Brain microvascular endothelial cell (primary cell): ENCODE data around the gene P2RY13.

Experiments used
- DNase-seq: peaks from one replicate; pipeline ENCODE4 v3.0.0-alpha.2; 2020
- H3K27ac ChIP-seq: fragments of 250-450 bp; sonication (Bioruptor Pico); 2 replicates; pipeline ENCODE4 v1.5.1; 2020; ENCODE audit warnings: mild to moderate bottlenecking, moderate library complexity
- H3K27me3 ChIP-seq: fragments of 250-450 bp; sonication (Bioruptor Pico); replicated peaks from 2 replicates; pipeline ENCODE4 v1.5.1; 2020; ENCODE audit warnings: mild to moderate bottlenecking
- H3K36me3 ChIP-seq: fragments of 250-450 bp; sonication (Bioruptor Pico); replicated peaks from 2 replicates; pipeline ENCODE4 v1.5.1; 2020; ENCODE audit warnings: mild to moderate bottlenecking
- H3K4me3 ChIP-seq: 2 replicates; pipeline ENCODE4 v1.5.1; 2011; ENCODE audit warnings: low read depth, mild to moderate bottlenecking, control low read depth, low read length, moderate library complexity
- CTCF ChIP-seq: IDR thresholded peaks from 2 replicates; pipeline ENCODE4 v1.5.1; 2011; ENCODE audit warnings: low read depth, mild to moderate bottlenecking, moderate library complexity, low read length, control low read depth, inconsistent platforms; ENCODE audit errors: missing control alignments
- in situ Hi-C: cut with HindIII; loops from 2 replicates; pipeline ENCODE4 v1.10.0; 2017; ENCODE audit warnings: low sequenced_read_pairs, low pct_ligation_motif_present

P2RY13 gene

GRCh38 chr3:151307131-151307530, 22.2 kb downstream of the P2RY13 start:
- TF ChIP-seq CTCF = no peak
- no peak overlapping the region for H3K4me3 ChIP-seq
- H3K36me3 ChIP-seq = no peaks in the 10 kb centered on the region
- no peak overlapping the region for H3K27ac ChIP-seq
- no peak for DNase-seq
- in situ Hi-C loops = no loop called here
- H3K27me3 ChIP-seq = no peaks in the 10 kb centered on the region

- H3K4me3 ChIP-seq = no peak overlapping the region
- no peak for DNase-seq
- in situ Hi-C loops = no loop called here
Measured at GRCh38 chr3:151306168-151306810, 23.1 kb downstream of the P2RY13 start.

GRCh38 chr3:151305775-151306151, 23.6 kb downstream of the P2RY13 start:
- H3K36me3 ChIP-seq = no peaks in the 10 kb centered on the region
- in situ Hi-C loops = no loop called here
- DNase-seq = no peak
- H3K27me3 ChIP-seq = no peaks in the 10 kb centered on the region
- H3K27ac ChIP-seq = peak overlapping the region; percentile 35
- H3K4me3 ChIP-seq = peak overlapping the region; percentile 27
- TF ChIP-seq CTCF = no peak

More at GRCh38 chr3:151306168-151306810, 23.1 kb downstream of the P2RY13 start:
- Histone ChIP-seq H3K27ac (no peak overlapping the region), H3K27me3 (no peaks in the 10 kb centered on the region), H3K36me3 (no peaks in the 10 kb centered on the region)
- TF ChIP-seq CTCF = no peak

- Histone ChIP-seq H3K27ac (peak overlapping the region; percentile 35), H3K4me3 (peak overlapping the region; percentile 27), H3K27me3 (no peaks in the 10 kb centered on the region), H3K36me3 (no peaks in the 10 kb centered on the region)
- in situ Hi-C loops = no loop called here
- DNase-seq = peak; percentile 95
- TF ChIP-seq CTCF = peak; percentile 45
Measured at GRCh38 chr3:151305060-151305774, 24.1 kb downstream of the P2RY13 start.

- H3K27me3 ChIP-seq = no peaks in the 10 kb centered on the region
- in situ Hi-C loops = no loop called here
- H3K27ac ChIP-seq = no peak overlapping the region
- no peaks in the 10 kb centered on the region for H3K36me3 ChIP-seq
- no peak for DNase-seq
- no peak for TF ChIP-seq CTCF
- H3K4me3 ChIP-seq = no peak overlapping the region
Measured at GRCh38 chr3:151303751-151304150, 25.6 kb downstream of the P2RY13 start.

- in situ Hi-C loops = no loop called here
- H3K36me3 ChIP-seq = no peaks in the 10 kb centered on the region
Measured at GRCh38 chr3:151301787-151302186, 27.6 kb downstream of the P2RY13 start.

More at GRCh38 chr3:151301787-151302186, 27.6 kb downstream of the P2RY13 start:
- no peak overlapping the region for H3K4me3 ChIP-seq
- no peak for DNase-seq
- no peak overlapping the region for H3K27ac ChIP-seq
- H3K27me3 ChIP-seq = no peaks in the 10 kb centered on the region
- no peak for TF ChIP-seq CTCF
